ENCODE measurements around the gene ITGAL. TPM values are rescaled to one million over a fixed set of nuclear protein-coding genes. Genes with fewer than 3 reads are reported as not detected.

Gene ITGAL
- total and polyA plus RNA-seq, 2 donors (not counting 1 experiment from before 2014, with no cell fraction given): 110 to 184 TPM

DNA sequence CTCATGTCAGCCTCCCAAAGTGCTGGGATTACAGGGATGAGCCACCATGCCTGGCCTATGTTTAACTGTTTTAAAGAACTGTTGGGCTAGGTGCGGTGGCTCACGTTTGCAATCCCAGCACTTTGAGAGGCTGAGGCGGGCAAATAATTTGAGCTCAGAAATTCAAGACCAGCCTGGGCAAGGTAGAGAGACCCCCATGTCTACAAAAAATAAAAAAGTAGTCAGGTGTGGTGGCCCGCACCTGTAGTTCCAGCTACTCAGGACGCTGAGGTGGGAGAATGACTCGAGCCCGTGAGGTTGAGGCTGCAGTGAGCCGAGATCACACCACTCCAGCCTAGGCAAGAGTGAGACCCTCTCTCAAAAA is 1.9 kb upstream of the ITGAL start:
- no peak overlapping the region for H3K4me3 Mint-ChIP-seq
- no peaks in the 10 kb centered on the region for H3K27me3 Mint-ChIP-seq
- no peak overlapping the region for H3K4me3 ChIP-seq (ENCODE audit: control extremely low read depth in 1 of 5, extremely low read depth in 1 of 5, insufficient read depth in 1 of 5, low read depth in 2 of 5, low read length in 4 of 5)

More for the DNA sequence above, 1.9 kb upstream of the ITGAL start:
- ATAC-seq (ENCODE audit: low read depth): no peak
- Histone ChIP-seq H3K4me2 (replicated peaks; ENCODE audit: low read depth, low read length, poor library complexity, severe bottlenecking) (peak overlapping the region; percentile 94), H3K4me1 (ENCODE audit: control insufficient read depth in 2 of 2, insufficient read depth in 2 of 2, low read length in 2 of 2) (peaks cover 42 to 48% of the 10 kb centered on the region in 2 donors), H4K20me1 (ENCODE audit: control insufficient read depth, insufficient read depth, low read length, poor library complexity, severe bottlenecking) (no peaks in the 10 kb centered on the region), H3K27me3 (replicated peaks in 1 of 4; ENCODE audit: control extremely low read depth in 1 of 4, control insufficient read depth in 3 of 4, insufficient read depth in 4 of 4, low read length in 3 of 4) (no peaks in the 10 kb centered on the region), H3K9ac (ENCODE audit: low read length) (no peak overlapping the region), H3K27ac (ENCODE audit: low read length in 2 of 2) (peak overlapping the region; percentile 70 to 82), H3K9me3 (ENCODE audit: control extremely low read depth in 1 of 3, control insufficient read depth in 2 of 3, insufficient read depth in 1 of 3, low read length in 2 of 3) (no peaks in the 10 kb centered on the region), H3K79me2 (ENCODE audit: control insufficient read depth, insufficient read depth, low read length) (peaks cover 22% of the 10 kb centered on the region), H2AFZ (ENCODE audit: insufficient read depth, low read depth, low read length, poor library complexity, severe bottlenecking) (peak overlapping the region; percentile 38), H3K36me3 (replicated peaks in 1 of 2; ENCODE audit: control extremely low read depth in 1 of 2, control insufficient read depth in 1 of 2, extremely low read depth in 1 of 2, insufficient read depth in 2 of 2, low read length in 1 of 2) (peaks cover 0 to 10% of the 10 kb centered on the region in 2 experiments)
- peaks cover 41% of the 10 kb centered on the region for H3K4me1 Mint-ChIP-seq
- intact Hi-C loops (cut with micrococcal nuclease): loop anchor here (5.0 kb wide), 2 partner anchors 38 to 93 kb away; partner anchors contain the start of gene DCTPP1
- CTCF ChIA-PET: interaction anchor here (0.7 to 6.5 kb wide), 5 partner anchors 9 to 125 kb away, joined by 3 to 77 read pairs (median 4); partner anchors contain the start of genes DCTPP1 and SEPHS2
- no peaks in the 10 kb centered on the region for H3K9me3 Mint-ChIP-seq (ENCODE audit: insufficient read depth)
- POLR2A ChIA-PET: interaction anchor here (0.6 to 5.7 kb wide), 4 partner anchors 9 to 65 kb away, joined by 3 to 74 read pairs (median 5); partner anchors contain the start of gene ZNF747
- no peak for TF ChIP-seq EZH2 (IDR thresholded peaks at IDR 0.05; ENCODE audit: borderline replicate concordance, insufficient read depth, low read depth, low read length, poor library complexity, severe bottlenecking)
- TF ChIP-seq, protein P1, sequence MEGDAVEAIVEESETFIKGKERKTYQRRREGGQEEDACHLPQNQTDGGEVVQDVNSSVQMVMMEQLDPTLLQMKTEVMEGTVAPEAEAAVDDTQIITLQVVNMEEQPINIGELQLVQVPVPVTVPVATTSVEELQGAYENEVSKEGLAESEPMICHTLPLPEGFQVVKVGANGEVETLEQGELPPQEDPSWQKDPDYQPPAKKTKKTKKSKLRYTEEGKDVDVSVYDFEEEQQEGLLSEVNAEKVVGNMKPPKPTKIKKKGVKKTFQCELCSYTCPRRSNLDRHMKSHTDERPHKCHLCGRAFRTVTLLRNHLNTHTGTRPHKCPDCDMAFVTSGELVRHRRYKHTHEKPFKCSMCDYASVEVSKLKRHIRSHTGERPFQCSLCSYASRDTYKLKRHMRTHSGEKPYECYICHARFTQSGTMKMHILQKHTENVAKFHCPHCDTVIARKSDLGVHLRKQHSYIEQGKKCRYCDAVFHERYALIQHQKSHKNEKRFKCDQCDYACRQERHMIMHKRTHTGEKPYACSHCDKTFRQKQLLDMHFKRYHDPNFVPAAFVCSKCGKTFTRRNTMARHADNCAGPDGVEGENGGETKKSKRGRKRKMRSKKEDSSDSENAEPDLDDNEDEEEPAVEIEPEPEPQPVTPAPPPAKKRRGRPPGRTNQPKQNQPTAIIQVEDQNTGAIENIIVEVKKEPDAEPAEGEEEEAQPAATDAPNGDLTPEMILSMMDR (IDR thresholded peaks at IDR 0.05): no peak
- peak overlapping the region; percentile 85 for H3K27ac Mint-ChIP-seq
- 78% methylated on average over 3 of the region's 8 CpGs for WGBS (ENCODE audit: insufficient coverage)
- DNase-seq: no peak

All from B cell (primary cell).